PC-9 (cell line): Measurements from ENCODE around the gene MED27.

Experiments used
- CTCF ChIP-seq: fragments of 200-600 bp; sonication (generic); conservative IDR thresholded peaks from 2 replicates; pipeline ENCODE4 v1.6.1; 2017; ENCODE audit warnings: mixed run types, antibody characterized with exemption, mild to moderate bottlenecking, moderate library complexity
- EZH2 ChIP-seq: fragments of 200-600 bp; sonication (generic); IDR thresholded peaks from 2 replicates; pipeline ENCODE4 v1.8.0; 2017; ENCODE audit warnings: antibody characterized with exemption, low read depth

GRCh38 chr9:132074736-132075135 is 4.9 kb downstream of the MED27 start:
- TF ChIP-seq CTCF (no peak), EZH2 (no peak)
